ENCODE data around the gene RAB11A. TPM values are rescaled to one million over a fixed set of nuclear protein-coding genes. Genes with fewer than 3 reads are reported as not detected.

Gene RAB11A
- total and polyA plus RNA-seq, 4 experiments from 2014 or later, result 84.7 to 265 (median 171) TPM

GRCh38 chr15:65906396-65906795, 37.1 kb downstream of the RAB11A start:
- peaks cover 41 to 68% of the 10 kb centered on the region in 2 donors for H3K36me3 Mint-ChIP-seq
- ChIA-PET CTCF (ENCODE audit: partially characterized antibody) (no interaction called here), POLR2A (ENCODE audit: partially characterized antibody) (no interaction called here)
- peaks cover 0 to 5% (median 2%) of the 10 kb centered on the region in 4 donors for H3K4me1 Mint-ChIP-seq
- H3K27ac Mint-ChIP-seq, result no peak overlapping the region
- Histone ChIP-seq H3K4me3 (ENCODE audit: low read length in 2 of 2) (no peak overlapping the region), H3K27me3 (ENCODE audit: insufficient read depth, low read length) (no peaks in the 10 kb centered on the region), H3K36me3 (ENCODE audit: insufficient read depth, low read length) (peaks cover 11% of the 10 kb centered on the region), H3K27ac (ENCODE audit: low read depth, low read length) (no peak overlapping the region), H3K4me1 (ENCODE audit: insufficient read depth, low read length) (peaks cover 5% of the 10 kb centered on the region), H3K9me3 (ENCODE audit: control insufficient read depth in 1 of 2, low read length in 2 of 2) (no peaks in the 10 kb centered on the region)
- no peak for DNase-seq
- H3K4me3 Mint-ChIP-seq, result no peak overlapping the region
- H3K27me3 Mint-ChIP-seq, result no peaks in the 10 kb centered on the region
- H3K9me3 Mint-ChIP-seq, result no peaks in the 10 kb centered on the region
- intact Hi-C loops (cut with micrococcal nuclease), result no loop called here

- no peak for DNase-seq
- Mint-ChIP-seq H3K36me3 (peaks cover 34 to 63% of the 10 kb centered on the region in 2 donors), H3K27ac (peak overlapping the region in 1 of 7 donors; percentile 22), H3K4me3 (no peak overlapping the region), H3K9me3 (no peaks in the 10 kb centered on the region), H3K27me3 (no peaks in the 10 kb centered on the region), H3K4me1 (peaks cover 0 to 2% (median 0%) of the 10 kb centered on the region in 4 donors)
- Histone ChIP-seq H3K27ac (ENCODE audit: low read depth, low read length) (no peak overlapping the region), H3K36me3 (ENCODE audit: insufficient read depth, low read length) (peaks cover 11% of the 10 kb centered on the region), H3K27me3 (ENCODE audit: insufficient read depth, low read length) (no peaks in the 10 kb centered on the region), H3K4me3 (ENCODE audit: low read length in 2 of 2) (no peak overlapping the region), H3K4me1 (ENCODE audit: insufficient read depth, low read length) (no peaks in the 10 kb centered on the region), H3K9me3 (ENCODE audit: control insufficient read depth in 1 of 2, low read length in 2 of 2) (no peaks in the 10 kb centered on the region)
- intact Hi-C loops (cut with micrococcal nuclease), result no loop called here
- CTCF ChIA-PET (ENCODE audit: partially characterized antibody), result no interaction called here
- POLR2A ChIA-PET (ENCODE audit: partially characterized antibody), result no interaction called here
These were observed 38.4 kb downstream of the RAB11A start for GRCh38 chr15:65907661-65908060.

DNA sequence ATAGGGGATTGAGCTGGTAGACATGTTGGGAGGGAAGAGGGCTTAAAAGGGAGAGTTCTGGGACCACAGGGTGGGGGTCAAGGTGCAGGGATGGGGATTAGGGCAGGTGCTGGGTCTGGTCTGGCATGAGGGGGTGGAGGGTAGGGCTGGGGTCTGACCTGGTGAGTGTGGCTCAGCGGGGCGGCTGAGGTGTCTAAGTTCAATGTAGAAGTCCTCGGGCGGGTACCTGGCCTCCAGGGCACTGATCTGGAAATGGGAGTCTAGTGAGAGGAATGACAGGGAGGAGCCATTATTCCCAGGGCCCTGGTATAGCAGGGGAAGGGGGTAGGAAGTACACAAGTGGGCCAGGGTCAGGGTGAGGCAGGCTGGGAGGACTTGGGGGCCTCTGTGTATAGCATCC, 39.6 kb downstream of the RAB11A start:
- ChIA-PET POLR2A (ENCODE audit: partially characterized antibody) (no interaction called here), CTCF (ENCODE audit: partially characterized antibody) (no interaction called here)
- no peak for DNase-seq
- H3K4me3 ChIP-seq (ENCODE audit: low read length in 2 of 2), result no peak overlapping the region
- H3K4me1 Mint-ChIP-seq, result peaks cover 0 to 2% (median 0%) of the 10 kb centered on the region in 4 donors
- no peaks in the 10 kb centered on the region for H3K4me1 ChIP-seq (ENCODE audit: insufficient read depth, low read length)
- H3K36me3 ChIP-seq (ENCODE audit: insufficient read depth, low read length), result peaks cover 11% of the 10 kb centered on the region
- no peaks in the 10 kb centered on the region for H3K27me3 Mint-ChIP-seq
- no peak overlapping the region for H3K4me3 Mint-ChIP-seq
- no peaks in the 10 kb centered on the region for H3K27me3 ChIP-seq (ENCODE audit: insufficient read depth, low read length)
- intact Hi-C loops (cut with micrococcal nuclease), result no loop called here
- no peaks in the 10 kb centered on the region for H3K9me3 Mint-ChIP-seq
- peaks cover 26 to 54% of the 10 kb centered on the region in 2 donors for H3K36me3 Mint-ChIP-seq
- no peak overlapping the region for H3K27ac ChIP-seq (ENCODE audit: low read depth, low read length)
- H3K27ac Mint-ChIP-seq, result peak overlapping the region in 1 of 7 donors; percentile 30
- no peaks in the 10 kb centered on the region for H3K9me3 ChIP-seq (ENCODE audit: control insufficient read depth in 1 of 2, low read length in 2 of 2)

DNA sequence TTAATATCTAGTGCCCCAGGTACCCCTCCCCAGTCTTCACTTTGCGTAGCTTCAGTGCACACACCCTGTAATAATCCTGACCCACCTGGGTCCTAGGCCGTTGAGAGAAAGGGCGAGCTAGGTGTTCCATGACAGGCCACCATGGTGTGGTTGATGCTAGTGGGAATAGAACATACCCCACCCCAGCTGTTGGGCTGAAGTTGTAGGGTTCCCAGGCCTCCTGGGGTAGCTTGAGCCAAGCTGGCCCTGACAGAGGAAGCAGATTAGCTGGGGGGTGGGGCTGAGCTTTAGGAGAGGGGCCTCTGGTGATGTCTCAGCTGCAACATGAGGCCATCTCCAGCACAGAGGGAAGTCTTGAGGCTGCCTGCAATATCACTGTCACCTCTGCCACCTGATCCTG, 40.5 kb downstream of the RAB11A start:
- CTCF ChIA-PET (ENCODE audit: partially characterized antibody), result interaction anchor here (0.6 to 1.2 kb wide), 3 partner anchors 8 to 481 kb away, joined by 3 read pairs; no protein-coding TSS in a partner anchor
- Mint-ChIP-seq H3K36me3 (peaks cover 24 to 50% of the 10 kb centered on the region in 2 donors), H3K27ac (no peak overlapping the region), H3K27me3 (no peaks in the 10 kb centered on the region), H3K4me3 (no peak overlapping the region), H3K9me3 (no peaks in the 10 kb centered on the region), H3K4me1 (peaks cover 0 to 2% (median 0%) of the 10 kb centered on the region in 4 donors)
- POLR2A ChIA-PET (ENCODE audit: partially characterized antibody), result no interaction called here
- Histone ChIP-seq H3K27ac (ENCODE audit: low read depth, low read length) (no peak overlapping the region), H3K4me1 (ENCODE audit: insufficient read depth, low read length) (no peaks in the 10 kb centered on the region), H3K27me3 (ENCODE audit: insufficient read depth, low read length) (no peaks in the 10 kb centered on the region), H3K36me3 (ENCODE audit: insufficient read depth, low read length) (peaks cover 11% of the 10 kb centered on the region), H3K4me3 (ENCODE audit: low read length in 2 of 2) (no peak overlapping the region), H3K9me3 (ENCODE audit: control insufficient read depth in 1 of 2, low read length in 2 of 2) (no peaks in the 10 kb centered on the region)
- no peak for DNase-seq
- intact Hi-C loops (cut with micrococcal nuclease), result no loop called here

GRCh38 chr15:65910341-65910740, 41.0 kb downstream of the RAB11A start:
- Mint-ChIP-seq H3K27ac (no peak overlapping the region), H3K36me3 (peaks cover 19 to 46% of the 10 kb centered on the region in 2 donors), H3K4me3 (no peak overlapping the region), H3K4me1 (peaks cover 0 to 2% (median under 1%) of the 10 kb centered on the region in 4 donors), H3K9me3 (no peaks in the 10 kb centered on the region), H3K27me3 (no peaks in the 10 kb centered on the region)
- no peak for DNase-seq
- H3K4me1 ChIP-seq (ENCODE audit: insufficient read depth, low read length), result no peaks in the 10 kb centered on the region
- ChIA-PET POLR2A (ENCODE audit: partially characterized antibody) (no interaction called here), CTCF (ENCODE audit: partially characterized antibody) (interaction anchor here (0.7 to 1.2 kb wide), 2 partner anchors 8 to 10 kb away, joined by 3 read pairs; no protein-coding TSS in a partner anchor)
- H3K9me3 ChIP-seq (ENCODE audit: control insufficient read depth in 1 of 2, low read length in 2 of 2), result no peaks in the 10 kb centered on the region
- H3K4me3 ChIP-seq (ENCODE audit: low read length in 2 of 2), result no peak overlapping the region
- H3K36me3 ChIP-seq (ENCODE audit: insufficient read depth, low read length), result peaks cover 9% of the 10 kb centered on the region
- intact Hi-C loops (cut with micrococcal nuclease), result no loop called here
- no peak overlapping the region for H3K27ac ChIP-seq (ENCODE audit: low read depth, low read length)
- H3K27me3 ChIP-seq (ENCODE audit: insufficient read depth, low read length), result no peaks in the 10 kb centered on the region

GRCh38 chr15:65912235-65912634, 42.9 kb downstream of the RAB11A start:
- peaks cover 4 to 21% (median 6%) of the 10 kb centered on the region in 4 donors for H3K4me1 Mint-ChIP-seq
- H3K36me3 Mint-ChIP-seq, result peaks cover 5 to 29% of the 10 kb centered on the region in 2 donors
- no peak overlapping the region for H3K4me3 ChIP-seq (ENCODE audit: low read length in 2 of 2)
- ChIA-PET CTCF (ENCODE audit: partially characterized antibody) (no interaction called here), POLR2A (ENCODE audit: partially characterized antibody) (no interaction called here)
- intact Hi-C loops (cut with micrococcal nuclease), result no loop called here
- H3K27ac ChIP-seq (ENCODE audit: low read depth, low read length), result no peak overlapping the region
- no peaks in the 10 kb centered on the region for H3K27me3 Mint-ChIP-seq
- no peaks in the 10 kb centered on the region for H3K9me3 Mint-ChIP-seq
- H3K4me1 ChIP-seq (ENCODE audit: insufficient read depth, low read length), result peaks cover 7% of the 10 kb centered on the region
- no peak for DNase-seq
- no peak overlapping the region for H3K27ac Mint-ChIP-seq
- peaks cover 6% of the 10 kb centered on the region for H3K36me3 ChIP-seq (ENCODE audit: insufficient read depth, low read length)
- no peak overlapping the region for H3K4me3 Mint-ChIP-seq
- H3K27me3 ChIP-seq (ENCODE audit: insufficient read depth, low read length), result no peaks in the 10 kb centered on the region
- no peaks in the 10 kb centered on the region for H3K9me3 ChIP-seq (ENCODE audit: control insufficient read depth in 1 of 2, low read length in 2 of 2)

- H3K27ac Mint-ChIP-seq, result peak overlapping the region in 1 of 7 donors; percentile 36
- H3K36me3 Mint-ChIP-seq, result peaks cover 5 to 16% of the 10 kb centered on the region in 2 donors
- peaks cover 7% of the 10 kb centered on the region for H3K4me1 ChIP-seq (ENCODE audit: insufficient read depth, low read length)
- no peaks in the 10 kb centered on the region for H3K9me3 ChIP-seq (ENCODE audit: control insufficient read depth in 1 of 2, low read length in 2 of 2)
- H3K4me3 ChIP-seq (ENCODE audit: low read length in 2 of 2), result no peak overlapping the region
- CTCF ChIA-PET (ENCODE audit: partially characterized antibody), result no interaction called here
- POLR2A ChIA-PET (ENCODE audit: partially characterized antibody), result no interaction called here
- intact Hi-C loops (cut with micrococcal nuclease), result no loop called here
- no peaks in the 10 kb centered on the region for H3K27me3 Mint-ChIP-seq
- no peak overlapping the region for H3K27ac ChIP-seq (ENCODE audit: low read depth, low read length)
- H3K27me3 ChIP-seq (ENCODE audit: insufficient read depth, low read length), result no peaks in the 10 kb centered on the region
- H3K36me3 ChIP-seq (ENCODE audit: insufficient read depth, low read length), result no peaks in the 10 kb centered on the region
- no peak for DNase-seq
- no peak overlapping the region for H3K4me3 Mint-ChIP-seq
- H3K9me3 Mint-ChIP-seq, result no peaks in the 10 kb centered on the region
- peaks cover 6 to 25% (median 9%) of the 10 kb centered on the region in 4 donors for H3K4me1 Mint-ChIP-seq
These were observed 44.4 kb downstream of the RAB11A start for GRCh38 chr15:65913631-65914199.

All from CD4-positive, alpha-beta memory T cell (primary cell).